Common myeloid progenitor, CD34-positive (primary cell): ENCODE results near the gene MYH7.

Source experiments
- CTCF ChIA-PET: fragments of 350-600 bp; sonication (Branson Sonifier 250); formaldehyde crosslinking; loops from one replicate; lab custom pipeline; 2021; ENCODE audit warnings: antibody characterized with exemption; lab: Charles Lee
- POLR2A ChIA-PET: fragments of 350-600 bp; sonication (Branson Sonifier 250); formaldehyde crosslinking; loops from one replicate; lab custom pipeline; 2021; ENCODE audit warnings: antibody characterized with exemption; lab: Charles Lee
- DNase-seq, 3 donors: peaks; one replicate each; pipeline versions ENCODE4 v3.0.0 to v3.0.0-alpha.2; 2013
- H3K27ac ChIP-seq, 2 experiments: 1 replicate in 1 of 2; 2 replicates in 1 of 2; pipeline ENCODE4 v1.7.0; 2013; ENCODE audit warnings: inconsistent platforms in 2 of 2, low read length in 2 of 2, mild to moderate bottlenecking in 2 of 2, low read depth in 1 of 2, moderate library complexity in 1 of 2; ENCODE audit not compliant: severe bottlenecking in 2 of 2, insufficient read depth in 1 of 2, poor library complexity in 1 of 2
- H3K27me3 ChIP-seq, 5 experiments: replicated peaks in 2 of 5; 1 replicate in 3 of 5; 2 replicates in 2 of 5; pipeline versions ENCODE4 v1.6.1 to v1.7.0; 2013; ENCODE audit warnings: low read length in 4 of 5, mild to moderate bottlenecking in 2 of 5, moderate library complexity in 2 of 5, inconsistent platforms in 1 of 5; ENCODE audit not compliant: insufficient read depth in 5 of 5, control insufficient read depth in 4 of 5
- H3K36me3 ChIP-seq, 4 experiments: 1 replicate in 2 of 4; 2 replicates in 2 of 4; pipeline versions ENCODE4 v1.6.1 to v1.7.0; 2013; ENCODE audit warnings: low read length in 3 of 4, control low read depth in 1 of 4, mild to moderate bottlenecking in 1 of 4; ENCODE audit not compliant: control insufficient read depth in 4 of 4, insufficient read depth in 4 of 4
- H3K4me1 ChIP-seq, 4 experiments: 1 replicate in 3 of 4; 2 replicates in 1 of 4; pipeline versions ENCODE4 v1.6.1 to v1.7.1; 2013; ENCODE audit warnings: low read length in 3 of 4, mild to moderate bottlenecking in 3 of 4, control low read depth in 1 of 4, inconsistent platforms in 1 of 4, moderate library complexity in 1 of 4; ENCODE audit not compliant: control insufficient read depth in 4 of 4, insufficient read depth in 4 of 4; ENCODE audit errors: control extremely low read depth in 1 of 4
- H3K4me3 ChIP-seq, 7 experiments: 1 replicate in 4 of 7; 2 replicates in 3 of 7; pipeline versions ENCODE4 v1.5.1 to v1.7.0; 2013; ENCODE audit warnings: mild to moderate bottlenecking in 7 of 7, low read length in 6 of 7, moderate library complexity in 6 of 7, inconsistent platforms in 2 of 7, low read depth in 2 of 7, control low read depth in 1 of 7; ENCODE audit not compliant: insufficient read depth in 4 of 7, control insufficient read depth in 1 of 7; ENCODE audit errors: extremely low read depth in 1 of 7
- H3K9me3 ChIP-seq, 5 experiments: 1 replicate in 4 of 5; 2 replicates in 1 of 5; pipeline versions ENCODE4 v1.6.1 to v1.7.1; 2013; ENCODE audit warnings: low read length in 4 of 5, mild to moderate bottlenecking in 2 of 5, inconsistent platforms in 1 of 5, low read depth in 1 of 5, moderate library complexity in 1 of 5; ENCODE audit not compliant: control insufficient read depth in 4 of 5, insufficient read depth in 2 of 5; ENCODE audit errors: control extremely low read depth in 1 of 5
- WGBS: methylation state at CpG from one replicate; pipeline ENCODE4 v1.1.5; 2013; ENCODE audit not compliant: insufficient coverage; 5-methylcytosine and 5-hydroxymethylcytosine counted together

Gene MYH7

GRCh38 chr14:23470947-23471346, 35.5 kb upstream of the MYH7 start:
- Histone ChIP-seq H3K9me3 (no peaks in the 10 kb centered on the region), H3K4me1 (peaks cover 6 to 11% (median 8%) of the 10 kb centered on the region in 4 experiments), H3K27ac (no peak overlapping the region), H3K4me3 (no peak overlapping the region), H3K36me3 (peaks cover 9 to 39% (median 31%) of the 10 kb centered on the region in 4 experiments), H3K27me3 (no peaks in the 10 kb centered on the region)
- WGBS = no CpG with 5 or more reads among the region's 1 CpG
- no peak for DNase-seq
- CTCF ChIA-PET = interaction anchor here (1.2 to 1.9 kb wide), 3 partner anchors 20 to 92 kb away, joined by 3 to 6 read pairs (median 4); no protein-coding TSS in a partner anchor
- POLR2A ChIA-PET = no interaction called here

DNA sequence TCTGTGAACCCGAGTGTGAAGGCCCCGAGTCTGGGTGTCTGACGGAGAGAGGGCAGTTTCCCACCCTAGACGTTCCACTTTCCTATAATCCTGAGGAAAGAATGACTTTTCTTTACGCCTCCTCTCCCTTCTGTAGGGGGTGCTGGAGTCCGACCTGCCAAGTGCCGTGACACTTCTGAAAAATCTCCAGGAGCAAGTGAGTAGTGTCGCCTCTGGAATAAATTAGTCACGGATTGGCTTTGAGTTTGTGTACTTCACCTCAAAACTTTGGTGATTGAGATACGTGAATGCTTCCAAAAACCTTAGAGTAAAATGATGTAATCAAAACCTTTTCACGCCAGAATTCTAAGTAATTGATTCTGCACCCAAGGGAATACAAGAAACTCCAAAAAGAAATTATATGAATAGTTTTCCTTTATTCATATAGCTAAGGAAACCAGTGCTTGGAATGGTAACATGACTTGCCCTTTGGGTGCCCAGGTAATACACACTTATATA, 34.5 kb upstream of the MYH7 start:
- POLR2A ChIA-PET = interaction anchor here (0.6 to 1.2 kb wide), 2 partner anchors 117 to 185 kb away, joined by 3 to 4 read pairs; partner anchors contain the start of gene SLC22A17
- H3K9me3 ChIP-seq = no peaks in the 10 kb centered on the region
- peaks cover 6 to 11% (median 8%) of the 10 kb centered on the region in 4 experiments for H3K4me1 ChIP-seq
- peak overlapping the region; percentile 85 to 98 for H3K27ac ChIP-seq
- CTCF ChIA-PET = interaction anchor here (1.0 to 1.9 kb wide), 3 partner anchors 69 to 93 kb away, joined by 3 to 6 read pairs (median 4); no protein-coding TSS in a partner anchor
- 0% methylated on average over 6 of the region's 11 CpGs for WGBS
- peaks cover 4 to 29% (median 22%) of the 10 kb centered on the region in 4 experiments for H3K36me3 ChIP-seq
- peak overlapping the region; percentile 87 to 99 (median 96) for H3K4me3 ChIP-seq
- no peak for DNase-seq
- no peaks in the 10 kb centered on the region for H3K27me3 ChIP-seq

DNA sequence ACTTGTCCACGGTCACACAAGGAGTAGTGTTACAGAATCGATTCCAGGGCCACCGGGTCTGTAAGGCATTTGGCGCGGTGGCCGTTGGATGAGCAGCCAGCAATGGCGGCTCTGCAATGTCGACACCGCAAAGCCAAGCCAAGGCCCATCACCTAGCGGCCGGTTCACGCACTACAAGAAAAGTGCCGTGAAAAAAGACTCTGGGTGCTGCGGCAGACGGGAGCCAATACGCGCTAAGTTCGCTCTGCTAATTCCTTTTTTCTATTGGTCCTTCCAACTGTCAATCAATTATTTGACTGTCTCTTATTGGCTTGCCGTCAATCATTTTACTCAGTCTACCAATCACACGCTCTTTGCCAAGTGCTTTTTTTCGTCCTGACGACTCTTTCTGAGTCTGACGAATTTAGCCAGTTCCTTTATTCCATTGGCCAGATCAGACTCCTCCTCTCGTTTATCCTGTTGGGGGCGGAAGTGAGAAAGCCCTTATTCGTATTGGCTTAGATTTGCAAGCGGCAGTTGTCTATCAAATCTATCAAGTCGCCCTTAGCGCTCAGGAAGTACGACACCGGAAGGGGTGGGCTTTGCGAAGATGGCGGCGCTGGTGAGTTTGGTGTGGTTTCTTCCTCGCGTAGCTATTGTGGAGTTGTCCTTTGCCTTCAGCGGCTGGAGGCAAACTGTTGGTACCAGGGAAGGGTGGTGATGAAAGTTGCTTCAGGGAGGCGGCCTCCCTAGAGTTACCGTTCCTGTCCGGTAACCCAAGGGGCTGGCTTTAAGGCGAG, 33.9 kb upstream of the MYH7 start, which contains the start of gene NGDN:
Gene NGDN, plus strand, starts transcription at position 577 of the 779 bp plus-strand sequence. Its CDS starts 13 bp downstream, at position 590.
- ChIA-PET POLR2A (interaction anchor here (1.2 kb wide), 1 partner anchor 117 kb away, joined by 3 read pairs; the partner anchor contains the start of gene SLC22A17), CTCF (interaction anchor here (1.0 to 1.9 kb wide), 4 partner anchors 70 to 94 kb away, joined by 3 to 7 read pairs (median 5); no protein-coding TSS in a partner anchor)
- 3% methylated on average over 40 of the region's 41 CpGs for WGBS

GRCh38 chr14:23468704-23469126, 33.3 kb upstream of the MYH7 start:
- peaks cover 6 to 11% (median 8%) of the 10 kb centered on the region in 4 experiments for H3K4me1 ChIP-seq
- WGBS = 80% methylated on average over 15 of the region's 15 CpGs
- peak overlapping the region in 6 of 7 experiments; percentile 50 to 99 (median 92) for H3K4me3 ChIP-seq
- no peaks in the 10 kb centered on the region for H3K27me3 ChIP-seq
- H3K9me3 ChIP-seq = no peaks in the 10 kb centered on the region
- no peak overlapping the region for H3K27ac ChIP-seq
- CTCF ChIA-PET = interaction anchor here (0.6 to 1.6 kb wide), 6 partner anchors 11 to 90 kb away, joined by 3 to 7 read pairs (median 4); no protein-coding TSS in a partner anchor
- no peak for DNase-seq
- POLR2A ChIA-PET = interaction anchor here (1.2 kb wide), 1 partner anchor 116 kb away, joined by 3 read pairs; the partner anchor contains the start of gene SLC22A17
- H3K36me3 ChIP-seq = peaks cover 4 to 18% (median 13%) of the 10 kb centered on the region in 4 experiments

More for the DNA sequence above, 33.9 kb upstream of the MYH7 start, which contains the start of gene NGDN:
- Histone ChIP-seq H3K9me3 (no peaks in the 10 kb centered on the region), H3K36me3 (peaks cover 4 to 23% (median 17%) of the 10 kb centered on the region in 4 experiments), H3K27ac (peak within 1 kb of the TSS; percentile 85 to 98), H3K4me3 (peak within 1 kb of the TSS; percentile 87 to 99 (median 96)), H3K4me1 (peaks cover 6 to 11% (median 8%) of the 10 kb centered on the region in 4 experiments), H3K27me3 (no peaks in the 10 kb centered on the region)
- DNase-seq = peak; percentile 100

DNA sequence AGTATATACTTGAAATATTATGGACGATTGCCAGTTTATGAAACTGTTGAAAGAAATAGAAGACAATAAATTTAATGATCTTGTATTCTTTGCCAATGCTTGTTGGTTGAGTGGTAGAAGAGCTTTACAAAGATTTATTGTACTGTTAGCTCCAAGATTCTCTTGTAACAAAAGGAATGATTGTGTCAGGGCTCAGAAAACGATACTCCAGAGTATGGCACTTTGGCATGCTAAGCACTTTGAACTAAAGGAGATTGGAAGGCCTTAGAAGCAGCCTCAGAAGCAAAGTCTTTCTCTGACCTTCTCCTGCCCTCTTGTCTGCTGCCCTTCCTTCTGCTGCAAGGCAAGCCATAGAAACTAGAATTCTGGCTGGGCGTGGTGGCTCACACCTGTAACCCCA, 29.8 kb upstream of the MYH7 start:
- ChIA-PET POLR2A (no interaction called here), CTCF (interaction anchor here (1.5 kb wide), 1 partner anchor 83 kb away, joined by 4 read pairs; no protein-coding TSS in a partner anchor)
- no peak for DNase-seq
- Histone ChIP-seq H3K27ac (no peak overlapping the region), H3K4me1 (peaks cover 3 to 8% (median 5%) of the 10 kb centered on the region in 4 experiments), H3K9me3 (no peaks in the 10 kb centered on the region), H3K27me3 (no peaks in the 10 kb centered on the region), H3K4me3 (no peak overlapping the region), H3K36me3 (no peaks in the 10 kb centered on the region)
- 100% methylated on average over 2 of the region's 3 CpGs for WGBS

GRCh38 chr14:23464700-23465099, 29.2 kb upstream of the MYH7 start:
- no peak overlapping the region for H3K4me3 ChIP-seq
- H3K9me3 ChIP-seq = no peaks in the 10 kb centered on the region
- H3K27me3 ChIP-seq = peaks cover 0 to 3% (median 0%) of the 10 kb centered on the region in 5 experiments
- POLR2A ChIA-PET = no interaction called here
- CTCF ChIA-PET = no interaction called here
- H3K4me1 ChIP-seq = peaks cover 0 to 3% (median 0%) of the 10 kb centered on the region in 4 experiments
- H3K27ac ChIP-seq = no peak overlapping the region
- no peak for DNase-seq
- no peaks in the 10 kb centered on the region for H3K36me3 ChIP-seq
